HepG2 (cell line): Measurements from ENCODE around the gene GK. TPM values are rescaled to one million over a fixed set of nuclear protein-coding genes. Genes with fewer than 3 reads are reported as not detected.

Experiments used
- CEBPB ChIP-seq: IDR thresholded peaks from 2 replicates; pipeline ENCODE4 v1.6.1; 2011; ENCODE audit warnings: low read depth, low read length, improper control_type of control experiment, borderline replicate concordance
- CREB1 ChIP-seq, 2 experiments: fragments of 450-650 bp in 1 of 2; IDR thresholded peaks; 2 replicates each; pipeline ENCODE4 v1.6.1; 2016 to 2017; ENCODE audit warnings: control low read depth in 1 of 2, mild to moderate bottlenecking in 1 of 2, missing compliant biosample characterization in 1 of 2, missing genetic modification characterization in 1 of 2
- CREM ChIP-seq, 2 experiments: sonication (generic) in 1 of 2; formaldehyde crosslinking in 1 of 2; IDR thresholded peaks; 2 replicates each; pipeline versions ENCODE4 v1.4.0 to v1.6.1; 2016 to 2020; ENCODE audit warnings: antibody characterized with exemption in 1 of 2, mild to moderate bottlenecking in 1 of 2, missing genetic modification reagents in 1 of 2
- HNF4A ChIP-seq: sonication (generic); formaldehyde crosslinking; IDR thresholded peaks from 2 replicates; pipeline ENCODE4 v1.4.0; 2020; ENCODE audit warnings: missing genetic modification reagents
- HNF4G ChIP-seq, 2 experiments: sonication (generic) in 1 of 2; formaldehyde crosslinking in 1 of 2; IDR thresholded peaks; 2 replicates each; pipeline versions ENCODE4 v1.4.0 to v1.6.1; 2011 to 2020; ENCODE audit warnings: borderline replicate concordance in 2 of 2, low read depth in 2 of 2, mild to moderate bottlenecking in 2 of 2, low read length in 1 of 2, missing genetic modification reagents in 1 of 2, moderate library complexity in 1 of 2
- MEIS2 ChIP-seq: sonication (generic); formaldehyde crosslinking; IDR thresholded peaks from 2 replicates; pipeline ENCODE4 v1.9.0; 2021; ENCODE audit warnings: mild to moderate bottlenecking, missing genetic modification reagents
- NFKBIZ ChIP-seq: IDR thresholded peaks from 2 replicates; pipeline ENCODE4 v1.6.1; 2018; ENCODE audit warnings: missing genetic modification reagents, missing compliant biosample characterization
- NFYB ChIP-seq: sonication (generic); formaldehyde crosslinking; IDR thresholded peaks from 2 replicates; pipeline ENCODE4 v1.4.0; 2020; ENCODE audit warnings: missing genetic modification reagents
- NFYC ChIP-seq: IDR thresholded peaks from 2 replicates; pipeline ENCODE4 v1.6.1; 2016; ENCODE audit warnings: missing genetic modification reagents, missing compliant biosample characterization
- ZMYM4 ChIP-seq: sonication (generic); formaldehyde crosslinking; IDR thresholded peaks from 2 replicates; pipeline ENCODE4 v1.8.1; 2023; ENCODE audit warnings: mild to moderate bottlenecking, missing genetic modification reagents
- ZNF891 ChIP-seq: sonication (generic); formaldehyde crosslinking; IDR thresholded peaks from 2 replicates; pipeline ENCODE4 v1.5.0; 2020; ENCODE audit warnings: mild to moderate bottlenecking, missing genetic modification reagents
- polyA plus RNA-seq, 8 experiments: library from polyadenylated mRNA; depleted of rRNA in 3 of 8; stranded (reverse) in 7 of 8; unstranded in 1 of 8; fragments of >200 nt; fragmentation: Illumina TruSeq in 4 of 8; extraction: Trizol in 4 of 8; gene quantifications; 2 replicates each; pipeline versions ENCODE4 v1.2.1 to v1.2.3, GENCODE V29; 2011 to 2016; ENCODE audit warnings: low read depth in 4 of 8, missing spikeins in 1 of 8, mixed read lengths in 1 of 8; ENCODE audit not compliant: insufficient read depth in 1 of 8
- total RNA-seq, 5 experiments: library from RNA; depleted of rRNA; stranded (reverse); fragments of >200 nt; fragmentation: Illumina TruSeq; extraction: Trizol; gene quantifications; 2 replicates each; pipeline ENCODE4 v1.2.3, GENCODE V29; 2016; ENCODE audit warnings: low read depth in 1 of 5
- TF ChIP-seq, protein P1 (sequence below), 2 experiments: fragments of 450-650 bp in 1 of 2; sonication (generic) in 1 of 2; formaldehyde crosslinking; IDR thresholded peaks; 2 replicates each; pipeline versions ENCODE4 v1.5.0 to v1.8.0; 2020 to 2022; ENCODE audit warnings: mild to moderate bottlenecking in 1 of 2, missing genetic modification reagents in 1 of 2
- TF ChIP-seq, protein P2 (sequence below): sonication (generic); formaldehyde crosslinking; IDR thresholded peaks from 2 replicates; pipeline ENCODE4 v1.4.0; 2020; ENCODE audit warnings: missing genetic modification reagents

The GK gene
- total and polyA plus RNA-seq, 2 of the 13 experiments (the other 11 are each of a cell fraction or from before 2014, with no cell fraction given): 64.2 to 265 TPM

GRCh38 chrX:30748342-30748960, 95.2 kb downstream of the GK start (continued):
- TF ChIP-seq CEBPB (peak; percentile 90), MEIS2 (no peak), ZNF891 (CRISPR knock-in tag) (no peak), NFYC (CRISPR knock-in tag) (peak; percentile 70), NFYB (CRISPR knock-in tag) (peak; percentile 51; the same call in 1 of the 2 replicates), HNF4A (CRISPR knock-in tag) (peak; percentile 60), NFKBIZ (CRISPR knock-in tag) (no peak), HNF4G (IDR thresholded peaks at IDR 0.05; ENCODE audit: borderline replicate concordance, low read depth, low read length) (peak; percentile 19; the same call in 1 of the 2 replicates), HNF4G (CRISPR knock-in tag; IDR thresholded peaks at IDR 0.05; ENCODE audit: borderline replicate concordance, low read depth) (no peak), CREM (IDR thresholded peaks at IDR 0.05) (peak; percentile 25; the same call in 1 of the 2 replicates), CREM (CRISPR knock-in tag; IDR thresholded peaks at IDR 0.05) (no peak), CREB1 (IDR thresholded peaks at IDR 0.05) (no peak), CREB1 (CRISPR knock-in tag; IDR thresholded peaks at IDR 0.05) (peak; percentile 83), ZMYM4 (CRISPR knock-in tag) (peak; percentile 62)
- TF ChIP-seq, protein P1, sequence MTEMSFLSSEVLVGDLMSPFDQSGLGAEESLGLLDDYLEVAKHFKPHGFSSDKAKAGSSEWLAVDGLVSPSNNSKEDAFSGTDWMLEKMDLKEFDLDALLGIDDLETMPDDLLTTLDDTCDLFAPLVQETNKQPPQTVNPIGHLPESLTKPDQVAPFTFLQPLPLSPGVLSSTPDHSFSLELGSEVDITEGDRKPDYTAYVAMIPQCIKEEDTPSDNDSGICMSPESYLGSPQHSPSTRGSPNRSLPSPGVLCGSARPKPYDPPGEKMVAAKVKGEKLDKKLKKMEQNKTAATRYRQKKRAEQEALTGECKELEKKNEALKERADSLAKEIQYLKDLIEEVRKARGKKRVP (CRISPR knock-in tag; IDR thresholded peaks at IDR 0.05): peak in 1 of 2 experiments; percentile 63; a peak in 2 of 4 replicates
- TF ChIP-seq, protein P2, sequence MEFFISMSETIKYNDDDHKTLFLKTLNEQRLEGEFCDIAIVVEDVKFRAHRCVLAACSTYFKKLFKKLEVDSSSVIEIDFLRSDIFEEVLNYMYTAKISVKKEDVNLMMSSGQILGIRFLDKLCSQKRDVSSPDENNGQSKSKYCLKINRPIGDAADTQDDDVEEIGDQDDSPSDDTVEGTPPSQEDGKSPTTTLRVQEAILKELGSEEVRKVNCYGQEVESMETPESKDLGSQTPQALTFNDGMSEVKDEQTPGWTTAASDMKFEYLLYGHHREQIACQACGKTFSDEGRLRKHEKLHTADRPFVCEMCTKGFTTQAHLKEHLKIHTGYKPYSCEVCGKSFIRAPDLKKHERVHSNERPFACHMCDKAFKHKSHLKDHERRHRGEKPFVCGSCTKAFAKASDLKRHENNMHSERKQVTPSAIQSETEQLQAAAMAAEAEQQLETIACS (CRISPR knock-in tag): no peak
